GM12864 (cell line): Measurements from ENCODE around the gene SUCLG1.
A peak's percentile ranks its signal among the peaks of the same experiment; 100 is the strongest.
"Not testable (repeated sequence)": the region's sequence is repeated elsewhere in the genome, so short reads cannot be mapped to it uniquely, and the experiment has no call there.

Source experiments
- DNase-seq: peaks from one replicate; pipeline ENCODE4 v3.0.0-alpha.2; 2011; ENCODE audit warnings: low read depth
- H3K4me3 ChIP-seq: 2 replicates; pipeline ENCODE4 v1.5.1; 2011; ENCODE audit warnings: mild to moderate bottlenecking, low read depth, low read length, control low read depth
- CTCF ChIP-seq: IDR thresholded peaks from 2 replicates; pipeline ENCODE4 v1.5.1; 2011; ENCODE audit warnings: low read depth, mild to moderate bottlenecking, moderate library complexity, low read length, control low read depth, inconsistent platforms; ENCODE audit errors: missing control alignments

Gene SUCLG1

GRCh38 chr2:84425310-84425709 is 33.8 kb downstream of the SUCLG1 start:
- DNase-seq, result no peak
- no peak overlapping the region for H3K4me3 ChIP-seq
- TF ChIP-seq CTCF, result no peak

- DNase-seq, result no peak
- peak; percentile 48 for TF ChIP-seq CTCF
Observed at GRCh38 chr2:84424152-84424551, 34.9 kb downstream of the SUCLG1 start.

GRCh38 chr2:84421791-84422190 is 37.3 kb downstream of the SUCLG1 start:
- no peak for DNase-seq
- no peak for TF ChIP-seq CTCF

More at GRCh38 chr2:84424152-84424551, 34.9 kb downstream of the SUCLG1 start:
- H3K4me3 ChIP-seq, result no peak overlapping the region

GRCh38 chr2:84421197-84421596 is 37.9 kb downstream of the SUCLG1 start:
- TF ChIP-seq CTCF, result no peak
- no peak overlapping the region for H3K4me3 ChIP-seq
- no peak for DNase-seq

More at GRCh38 chr2:84421791-84422190, 37.3 kb downstream of the SUCLG1 start:
- H3K4me3 ChIP-seq, result no peak overlapping the region

GRCh38 chr2:84417453-84418145 is 41.5 kb downstream of the SUCLG1 start:
- no peak for DNase-seq
- H3K4me3 ChIP-seq, result no peak overlapping the region
- no peak for TF ChIP-seq CTCF

GRCh38 chr2:84409531-84409930 is 49.5 kb downstream of the SUCLG1 start:
- DNase-seq, result no peak
- no peak overlapping the region for H3K4me3 ChIP-seq
- no peak for TF ChIP-seq CTCF

GRCh38 chr2:84402111-84402510 is 57.0 kb downstream of the SUCLG1 start:
- not testable (repeated sequence) for DNase-seq, H3K4me3 ChIP-seq

- not testable (repeated sequence) for H3K4me3 ChIP-seq, DNase-seq
Observed at GRCh38 chr2:84399839-84400238, 59.2 kb downstream of the SUCLG1 start.
